HTR-8/SVneo (cell line): ENCODE measurements around the gene CHRNB2.

Experiments
- DNase-seq: peaks from one replicate; pipeline ENCODE4 v3.0.0; 2011; ENCODE audit warnings: low spot score, mixed read lengths; ENCODE audit not compliant: insufficient read length
- FAIRE-seq: peaks from 2 replicates; lab custom pipeline; 2011; peaks lifted over from hg19 to GRCh38; lab: Jason Lieb, UNC

The CHRNB2 gene

GRCh38 chr1:154551474-154551873, 16.1 kb upstream of the CHRNB2 start:
- FAIRE-seq (no peak), DNase-seq (no peak)

GRCh38 chr1:154552036-154552435, 15.5 kb upstream of the CHRNB2 start:
- FAIRE-seq (no peak), DNase-seq (no peak)

- FAIRE-seq (no peak), DNase-seq (no peak)
These were observed 14.2 kb upstream of the CHRNB2 start for GRCh38 chr1:154553056-154554030.

- FAIRE-seq (no peak), DNase-seq (no peak)
These were observed 11.2 kb upstream of the CHRNB2 start for GRCh38 chr1:154556422-154556821.

GRCh38 chr1:154557248-154557938, 10.2 kb upstream of the CHRNB2 start:
- no peak for DNase-seq
- no peak for FAIRE-seq

- DNase-seq (no peak), FAIRE-seq (no peak)
These were observed 9.4 kb upstream of the CHRNB2 start, which contains the start of gene UBE2Q1 for GRCh38 chr1:154557939-154558719. TSS of gene UBE2Q1 (minus strand) at chr1:154558662. CDS start at chr1:154558553, 109 bp downstream.

- DNase-seq: peak; percentile 94
- FAIRE-seq: no peak
These were observed 8.7 kb upstream of the CHRNB2 start for GRCh38 chr1:154558720-154559465.

- DNase-seq (peak; percentile 81), FAIRE-seq (no peak)
These were observed 8.0 kb upstream of the CHRNB2 start for GRCh38 chr1:154559466-154560044.

GRCh38 chr1:154565876-154566275, 1.7 kb upstream of the CHRNB2 start:
- no peak for FAIRE-seq

GRCh38 chr1:154568157-154568815, 708 bp downstream of the CHRNB2 start:
- no peak for FAIRE-seq
- no peak for DNase-seq

More at GRCh38 chr1:154565876-154566275, 1.7 kb upstream of the CHRNB2 start:
- DNase-seq: no peak

GRCh38 chr1:154571244-154571963, 3.8 kb downstream of the CHRNB2 start:
- FAIRE-seq (no peak), DNase-seq (no peak)

GRCh38 chr1:154571964-154572288, 4.3 kb downstream of the CHRNB2 start:
- DNase-seq (no peak), FAIRE-seq (no peak)

GRCh38 chr1:154572468-154573167, 5.0 kb downstream of the CHRNB2 start:
- FAIRE-seq (no peak), DNase-seq (no peak)

GRCh38 chr1:154573168-154573510, 5.6 kb downstream of the CHRNB2 start:
- no peak for DNase-seq
- no peak for FAIRE-seq

GRCh38 chr1:154574716-154575115, 7.1 kb downstream of the CHRNB2 start:
- FAIRE-seq (no peak), DNase-seq (no peak)

- FAIRE-seq: no peak
- DNase-seq: no peak
These were observed 7.8 kb downstream of the CHRNB2 start for GRCh38 chr1:154575147-154575927.

GRCh38 chr1:154575951-154576566, 8.5 kb downstream of the CHRNB2 start:
- DNase-seq (no peak), FAIRE-seq (no peak)
